Gastroesophageal sphincter (tissue), 3 donors: Measurements from ENCODE around the gene MEGF11.

ENCODE experiments used
- POLR2AphosphoS5 ChIP-seq: sonication (generic); formaldehyde crosslinking; IDR thresholded peaks from one replicate; pipeline ENCODE4 v1.6.1; 2017; ENCODE audit warnings: antibody characterized with exemption
- TF ChIP-seq, protein P1 (sequence below), 4 experiments: fragments of 200-600 bp in 2 of 4; fragments of 450-650 bp in 2 of 4; sonication (generic) in 1 of 4; IDR thresholded peaks; one replicate each; pipeline ENCODE4 v1.5.1; 2017 to 2019; ENCODE audit warnings: antibody characterized with exemption in 4 of 4, mild to moderate bottlenecking in 2 of 4, moderate library complexity in 2 of 4

DNA sequence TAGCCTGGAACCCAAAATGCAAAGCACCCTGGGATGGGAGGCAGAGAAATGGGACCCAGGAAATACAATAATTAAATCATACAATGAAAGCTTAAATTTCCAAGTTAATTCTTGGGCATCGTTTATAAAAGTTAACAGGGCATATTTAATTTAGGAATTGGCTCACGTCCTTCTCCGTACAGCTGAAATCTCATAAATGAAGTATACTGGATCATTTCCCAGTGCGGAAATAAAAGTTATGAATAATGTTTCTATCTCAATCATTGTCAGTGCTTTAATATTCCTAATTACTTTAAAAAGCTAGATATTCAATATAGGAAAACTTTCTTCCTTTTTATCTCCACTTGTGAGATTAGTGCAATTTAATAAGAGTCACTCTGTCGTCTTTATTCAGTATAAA, 164.0 kb downstream of the MEGF11 start:
- TF ChIP-seq, protein P1, sequence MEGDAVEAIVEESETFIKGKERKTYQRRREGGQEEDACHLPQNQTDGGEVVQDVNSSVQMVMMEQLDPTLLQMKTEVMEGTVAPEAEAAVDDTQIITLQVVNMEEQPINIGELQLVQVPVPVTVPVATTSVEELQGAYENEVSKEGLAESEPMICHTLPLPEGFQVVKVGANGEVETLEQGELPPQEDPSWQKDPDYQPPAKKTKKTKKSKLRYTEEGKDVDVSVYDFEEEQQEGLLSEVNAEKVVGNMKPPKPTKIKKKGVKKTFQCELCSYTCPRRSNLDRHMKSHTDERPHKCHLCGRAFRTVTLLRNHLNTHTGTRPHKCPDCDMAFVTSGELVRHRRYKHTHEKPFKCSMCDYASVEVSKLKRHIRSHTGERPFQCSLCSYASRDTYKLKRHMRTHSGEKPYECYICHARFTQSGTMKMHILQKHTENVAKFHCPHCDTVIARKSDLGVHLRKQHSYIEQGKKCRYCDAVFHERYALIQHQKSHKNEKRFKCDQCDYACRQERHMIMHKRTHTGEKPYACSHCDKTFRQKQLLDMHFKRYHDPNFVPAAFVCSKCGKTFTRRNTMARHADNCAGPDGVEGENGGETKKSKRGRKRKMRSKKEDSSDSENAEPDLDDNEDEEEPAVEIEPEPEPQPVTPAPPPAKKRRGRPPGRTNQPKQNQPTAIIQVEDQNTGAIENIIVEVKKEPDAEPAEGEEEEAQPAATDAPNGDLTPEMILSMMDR (IDR thresholded peaks at IDR 0.05) = no peak
- no peak for TF ChIP-seq POLR2AphosphoS5
